Esophagus squamous epithelium (tissue), 5 donors: ENCODE measurements around the gene ITGA11. TPM values are rescaled to one million over a fixed set of nuclear protein-coding genes. Genes with fewer than 3 reads are reported as not detected.

ENCODE experiments used
- DNase-seq: peaks from one replicate; lab custom pipeline; 2025; lab: John Stamatoyannopoulos, UW
- H3K27ac ChIP-seq, 4 donors: fragments of 200-600 bp; sonication (generic); one replicate each; pipeline ENCODE4 v1.5.1; 2016 to 2019; ENCODE audit warnings: mild to moderate bottlenecking in 1 of 4
- H3K27me3 ChIP-seq, 4 donors: fragments of 200-600 bp; sonication (generic); 1 replicate in 3 of 4; 2 replicates in 1 of 4; pipeline versions ENCODE4 v1.5.1 to v1.6.0; 2017 to 2021; ENCODE audit warnings: antibody characterized with exemption in 1 of 4
- H3K36me3 ChIP-seq, 3 donors: fragments of 200-600 bp; sonication (generic); one replicate each; pipeline ENCODE4 v1.5.1; 2016 to 2019
- H3K4me1 ChIP-seq, 3 donors: fragments of 200-600 bp; sonication (generic); one replicate each; pipeline ENCODE4 v1.5.1; 2017 to 2019
- H3K4me3 ChIP-seq, 4 donors: fragments of 200-600 bp; sonication (generic); 1 replicate in 3 of 4; 2 replicates in 1 of 4; pipeline ENCODE4 v1.5.1; 2016 to 2019; ENCODE audit warnings: mild to moderate bottlenecking in 2 of 4, moderate library complexity in 1 of 4
- H3K9me3 ChIP-seq, 3 donors: fragments of 200-600 bp; sonication (generic); one replicate each; pipeline ENCODE4 v1.5.1; 2016 to 2019
- CTCF ChIP-seq, 6 experiments: fragments of 450-650 bp in 4 of 6; fragments of 200-600 bp in 2 of 6; sonication (generic) in 2 of 6; IDR thresholded peaks; one replicate each; pipeline ENCODE4 v1.5.1; 2016 to 2019; ENCODE audit warnings: antibody characterized with exemption in 6 of 6, mild to moderate bottlenecking in 4 of 6, moderate library complexity in 4 of 6
- POLR2A ChIP-seq, 4 donors: fragments of 450-650 bp; IDR thresholded peaks; one replicate each; pipeline ENCODE4 v1.6.1; 2017; ENCODE audit warnings: antibody characterized with exemption in 4 of 4, mild to moderate bottlenecking in 4 of 4, moderate library complexity in 3 of 4
- WGBS, 2 donors: methylation state at CpG; one replicate each; pipeline ENCODE4 v1.1.5; 2018; 5-methylcytosine and 5-hydroxymethylcytosine counted together
- intact Hi-C: fragments of 100-400 bp; cut with DNase I; formaldehyde crosslinking; loops from one replicate; pipeline ENCODE4 v1.15.0; 2022
- total RNA-seq, 4 donors: library from RNA; depleted of rRNA; stranded (reverse); fragments of >200 nt; gene quantifications; one replicate each; pipeline ENCODE4 v1.1.0, GENCODE V29; 2016
- donor health status: DM: yes; HTN: yes; CAD: no.

ITGA11 gene
- total RNA-seq, 4 donors from 2014 or later: 0.19 to 2.9 (median 0.81) TPM

- intact Hi-C loops: no loop called here
- WGBS, 2 donors: 38 to 80% methylated on average over 6 of the region's 6 CpGs
- Histone ChIP-seq H3K27me3 (no peaks in the 10 kb centered on the region), H3K36me3 (no peaks in the 10 kb centered on the region), H3K4me1 (peaks cover 0 to 20% (median 8%) of the 10 kb centered on the region in 3 donors), H3K9me3 (no peaks in the 10 kb centered on the region), H3K4me3 (no peak overlapping the region), H3K27ac (peak overlapping the region in 2 of 4 donors; percentile 42 to 46)
- no peak for DNase-seq
- no peak for TF ChIP-seq CTCF (IDR thresholded peaks at IDR 0.05)
- TF ChIP-seq POLR2A (IDR thresholded peaks at IDR 0.05): no peak
These were observed 13.3 kb downstream of the ITGA11 start for GRCh38 chr15:68418611-68419161.

GRCh38 chr15:68417897-68418296 is 14.1 kb downstream of the ITGA11 start:
- Histone ChIP-seq H3K27me3 (no peaks in the 10 kb centered on the region), H3K36me3 (no peaks in the 10 kb centered on the region), H3K4me3 (no peak overlapping the region), H3K27ac (peak overlapping the region in 1 of 4 donors; percentile 42), H3K4me1 (peaks cover 0 to 20% (median 8%) of the 10 kb centered on the region in 3 donors), H3K9me3 (no peaks in the 10 kb centered on the region)
- DNase-seq: no peak
- 43 to 46% methylated on average over 2 of the region's 2 CpGs for WGBS, 2 donors
- TF ChIP-seq POLR2A (IDR thresholded peaks at IDR 0.05) (no peak), CTCF (IDR thresholded peaks at IDR 0.05) (no peak)
- intact Hi-C loops: no loop called here

GRCh38 chr15:68417051-68417450 is 14.9 kb downstream of the ITGA11 start:
- Histone ChIP-seq H3K27ac (no peak overlapping the region), H3K36me3 (no peaks in the 10 kb centered on the region), H3K9me3 (no peaks in the 10 kb centered on the region), H3K4me3 (no peak overlapping the region), H3K27me3 (no peaks in the 10 kb centered on the region), H3K4me1 (peaks cover 0 to 20% (median 8%) of the 10 kb centered on the region in 3 donors)
- TF ChIP-seq POLR2A (IDR thresholded peaks at IDR 0.05): no peak
- TF ChIP-seq CTCF (IDR thresholded peaks at IDR 0.05): no peak
- WGBS, 2 donors: 78 to 86% methylated on average over 3 of the region's 3 CpGs
- intact Hi-C loops: no loop called here
- DNase-seq: no peak

- TF ChIP-seq CTCF (IDR thresholded peaks at IDR 0.05) (no peak), POLR2A (IDR thresholded peaks at IDR 0.05) (no peak)
- DNase-seq: no peak
- Histone ChIP-seq H3K4me1 (peaks cover 0 to 20% (median 8%) of the 10 kb centered on the region in 3 donors), H3K36me3 (no peaks in the 10 kb centered on the region), H3K27ac (peak overlapping the region in 1 of 4 donors; percentile 10), H3K4me3 (no peak overlapping the region), H3K9me3 (no peaks in the 10 kb centered on the region), H3K27me3 (no peaks in the 10 kb centered on the region)
- 65 to 87% methylated on average over 4 of the region's 4 CpGs for WGBS, 2 donors
- intact Hi-C loops: no loop called here
These were observed 15.8 kb downstream of the ITGA11 start for GRCh38 chr15:68416158-68416535.

GRCh38 chr15:68415501-68416157 is 16.3 kb downstream of the ITGA11 start:
- Histone ChIP-seq H3K27me3 (no peaks in the 10 kb centered on the region), H3K4me1 (peaks cover 0 to 20% (median 8%) of the 10 kb centered on the region in 3 donors), H3K4me3 (no peak overlapping the region), H3K36me3 (no peaks in the 10 kb centered on the region), H3K27ac (peak overlapping the region in 1 of 4 donors; percentile 44), H3K9me3 (no peaks in the 10 kb centered on the region)
- WGBS, 2 donors: 65 to 90% methylated on average over 2 to 3 of the region's 6 CpGs
- no peak for DNase-seq
- intact Hi-C loops: no loop called here
- TF ChIP-seq POLR2A (IDR thresholded peaks at IDR 0.05) (no peak), CTCF (IDR thresholded peaks at IDR 0.05) (no peak)
